ENCODE results near the gene AGBL4. TPM values are rescaled to one million over a fixed set of nuclear protein-coding genes. Genes with fewer than 3 reads are reported as not detected.

The AGBL4 gene
- total and polyA plus RNA-seq, 2 of the 13 experiments (the other 11 are each of a cell fraction or from before 2014, with no cell fraction given), result not detected

DNA sequence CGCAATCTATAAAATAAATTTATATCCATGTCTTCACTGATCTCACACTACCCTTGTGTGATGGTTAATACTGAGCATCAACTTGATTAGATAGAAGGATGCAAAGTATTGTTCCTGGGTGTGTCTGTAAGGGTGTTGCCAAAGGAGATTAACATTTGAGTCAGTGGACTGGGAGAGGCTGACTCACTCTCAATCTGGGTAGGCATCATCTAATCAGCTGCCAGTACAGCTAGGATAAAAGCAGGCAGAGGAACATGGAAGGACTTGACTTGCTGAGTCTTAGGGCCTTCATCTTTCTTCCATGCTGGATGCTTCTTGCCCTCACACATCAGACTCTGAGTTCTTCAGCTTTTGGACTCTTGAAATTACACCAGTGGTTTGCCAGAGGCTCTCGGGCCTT, 615.4 kb downstream of the AGBL4 start (continued):
- TF ChIP-seq PRMT3 (CRISPR knock-in tag; IDR thresholded peaks at IDR 0.05; ENCODE audit: borderline replicate concordance, low read depth) (no peak), GABPB1 (CRISPR knock-in tag; IDR thresholded peaks at IDR 0.05) (no peak), CCAR2 (optimal IDR thresholded peaks at IDR 0.05; ENCODE audit: low read depth, low read length) (no peak), DMAP1 (CRISPR knock-in tag; IDR thresholded peaks at IDR 0.05) (no peak), NR1H2 (CRISPR knock-in tag; IDR thresholded peaks at IDR 0.05; ENCODE audit: borderline replicate concordance, low read depth) (no peak)

DNA sequence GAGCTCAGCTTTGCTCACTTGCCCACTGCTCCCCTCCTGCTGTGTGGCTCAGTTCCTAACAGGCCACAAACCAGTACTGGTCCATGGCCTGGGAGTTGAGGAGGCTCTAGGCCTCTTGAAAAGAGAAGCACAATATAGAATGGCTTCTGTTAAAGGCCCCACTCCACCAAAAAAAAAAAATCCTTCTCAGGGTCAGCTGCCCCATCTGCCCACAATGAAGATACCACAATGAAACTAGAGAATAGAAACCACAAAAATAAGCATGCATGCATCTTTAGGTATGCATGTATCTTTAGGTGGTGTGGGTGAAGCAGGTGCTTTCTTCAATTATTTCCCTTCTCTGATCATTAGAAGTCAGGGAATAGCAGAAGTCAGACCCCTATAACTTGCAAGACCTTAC, 626.7 kb downstream of the AGBL4 start:
- H4K20me1 ChIP-seq (ENCODE audit: insufficient read depth, low read length), result no peaks in the 10 kb centered on the region
- no peak overlapping the region for H3K4me2 ChIP-seq (ENCODE audit: low read depth, low read length)
- ChIA-PET CTCF (ENCODE audit: low intra/inter-chr PET ratio, low total read pairs) (no interaction called here), POLR2A (no interaction called here)
- TF ChIP-seq KDM5A (IDR thresholded peaks at IDR 0.05; ENCODE audit: borderline replicate concordance, low read length), result no peak
- TF ChIP-seq, protein P1, sequence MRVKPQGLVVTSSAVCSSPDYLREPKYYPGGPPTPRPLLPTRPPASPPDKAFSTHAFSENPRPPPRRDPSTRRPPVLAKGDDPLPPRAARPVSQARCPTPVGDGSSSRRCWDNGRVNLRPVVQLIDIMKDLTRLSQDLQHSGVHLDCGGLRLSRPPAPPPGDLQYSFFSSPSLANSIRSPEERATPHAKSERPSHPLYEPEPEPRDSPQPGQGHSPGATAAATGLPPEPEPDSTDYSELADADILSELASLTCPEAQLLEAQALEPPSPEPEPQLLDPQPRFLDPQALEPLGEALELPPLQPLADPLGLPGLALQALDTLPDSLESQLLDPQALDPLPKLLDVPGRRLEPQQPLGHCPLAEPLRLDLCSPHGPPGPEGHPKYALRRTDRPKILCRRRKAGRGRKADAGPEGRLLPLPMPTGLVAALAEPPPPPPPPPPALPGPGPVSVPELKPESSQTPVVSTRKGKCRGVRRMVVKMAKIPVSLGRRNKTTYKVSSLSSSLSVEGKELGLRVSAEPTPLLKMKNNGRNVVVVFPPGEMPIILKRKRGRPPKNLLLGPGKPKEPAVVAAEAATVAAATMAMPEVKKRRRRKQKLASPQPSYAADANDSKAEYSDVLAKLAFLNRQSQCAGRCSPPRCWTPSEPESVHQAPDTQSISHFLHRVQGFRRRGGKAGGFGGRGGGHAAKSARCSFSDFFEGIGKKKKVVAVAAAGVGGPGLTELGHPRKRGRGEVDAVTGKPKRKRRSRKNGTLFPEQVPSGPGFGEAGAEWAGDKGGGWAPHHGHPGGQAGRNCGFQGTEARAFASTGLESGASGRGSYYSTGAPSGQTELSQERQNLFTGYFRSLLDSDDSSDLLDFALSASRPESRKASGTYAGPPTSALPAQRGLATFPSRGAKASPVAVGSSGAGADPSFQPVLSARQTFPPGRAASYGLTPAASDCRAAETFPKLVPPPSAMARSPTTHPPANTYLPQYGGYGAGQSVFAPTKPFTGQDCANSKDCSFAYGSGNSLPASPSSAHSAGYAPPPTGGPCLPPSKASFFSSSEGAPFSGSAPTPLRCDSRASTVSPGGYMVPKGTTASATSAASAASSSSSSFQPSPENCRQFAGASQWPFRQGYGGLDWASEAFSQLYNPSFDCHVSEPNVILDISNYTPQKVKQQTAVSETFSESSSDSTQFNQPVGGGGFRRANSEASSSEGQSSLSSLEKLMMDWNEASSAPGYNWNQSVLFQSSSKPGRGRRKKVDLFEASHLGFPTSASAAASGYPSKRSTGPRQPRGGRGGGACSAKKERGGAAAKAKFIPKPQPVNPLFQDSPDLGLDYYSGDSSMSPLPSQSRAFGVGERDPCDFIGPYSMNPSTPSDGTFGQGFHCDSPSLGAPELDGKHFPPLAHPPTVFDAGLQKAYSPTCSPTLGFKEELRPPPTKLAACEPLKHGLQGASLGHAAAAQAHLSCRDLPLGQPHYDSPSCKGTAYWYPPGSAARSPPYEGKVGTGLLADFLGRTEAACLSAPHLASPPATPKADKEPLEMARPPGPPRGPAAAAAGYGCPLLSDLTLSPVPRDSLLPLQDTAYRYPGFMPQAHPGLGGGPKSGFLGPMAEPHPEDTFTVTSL (CRISPR knock-in tag; IDR thresholded peaks at IDR 0.05; ENCODE audit: borderline replicate concordance), result no peak
- no peak overlapping the region for H3K27ac ChIP-seq (ENCODE audit: extremely low read length, insufficient read depth, low read length)
- no peaks in the 10 kb centered on the region for H3K36me3 ChIP-seq (replicated peaks in 1 of 2; ENCODE audit: control insufficient read depth in 1 of 2, insufficient read depth in 2 of 2, low read length in 2 of 2)
- ATAC-seq (no peak), FAIRE-seq (no peak), DNase-seq (ENCODE audit: low spot score) (no peak)
- no peak overlapping the region for H3K9ac ChIP-seq (ENCODE audit: insufficient read depth, low read depth, low read length)
- H3K4me3 ChIP-seq (replicated peaks in 1 of 3; ENCODE audit: insufficient read depth in 1 of 3, low read depth in 2 of 3, low read length in 3 of 3), result no peak overlapping the region
- H3K4me1 ChIP-seq (ENCODE audit: insufficient read depth, low read length), result no peaks in the 10 kb centered on the region
- in situ Hi-C loops (cut with HindIII; ENCODE audit: extremely low pct_ligation_motif_present, low pct_unique_long_range_greater_than_20kb) (no loop called here), intact Hi-C loops (cut with micrococcal nuclease; ENCODE audit: unreplicated experiment) (no loop called here)
- no peaks in the 10 kb centered on the region for H3K27me3 ChIP-seq (ENCODE audit: control insufficient read depth in 1 of 2, insufficient read depth in 2 of 2, low read length in 2 of 2)
- no TSS peak for BruUV-seq (replicated peaks)
- H3K79me2 ChIP-seq (ENCODE audit: insufficient read depth, low read length), result no peaks in the 10 kb centered on the region
- H2AFZ ChIP-seq (ENCODE audit: low read length), result no peak overlapping the region
- peaks cover 87% of the 10 kb centered on the region for H3K9me3 ChIP-seq (ENCODE audit: low read length)
